ENCODE results near the gene TTC28.

DNA sequence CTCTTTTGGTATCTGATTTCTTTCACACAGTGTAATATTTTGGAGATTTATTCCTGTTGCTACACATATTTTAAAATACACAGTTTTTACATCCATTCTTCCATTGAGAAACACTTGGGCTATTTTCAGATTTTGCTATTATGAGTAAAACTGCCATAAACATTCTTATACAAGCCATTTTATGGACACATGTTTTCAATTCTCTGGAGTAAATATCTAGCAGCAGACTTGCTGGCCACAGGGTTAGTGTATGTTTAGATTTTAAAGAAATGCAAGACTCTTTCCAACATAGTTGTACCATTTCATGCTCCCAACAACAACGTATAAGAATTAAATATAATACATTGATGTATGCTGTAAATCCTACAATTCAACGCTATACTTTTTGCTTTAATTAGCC lies 399.8 kb downstream of the TTC28 start:
- TF ChIP-seq, protein P1, sequence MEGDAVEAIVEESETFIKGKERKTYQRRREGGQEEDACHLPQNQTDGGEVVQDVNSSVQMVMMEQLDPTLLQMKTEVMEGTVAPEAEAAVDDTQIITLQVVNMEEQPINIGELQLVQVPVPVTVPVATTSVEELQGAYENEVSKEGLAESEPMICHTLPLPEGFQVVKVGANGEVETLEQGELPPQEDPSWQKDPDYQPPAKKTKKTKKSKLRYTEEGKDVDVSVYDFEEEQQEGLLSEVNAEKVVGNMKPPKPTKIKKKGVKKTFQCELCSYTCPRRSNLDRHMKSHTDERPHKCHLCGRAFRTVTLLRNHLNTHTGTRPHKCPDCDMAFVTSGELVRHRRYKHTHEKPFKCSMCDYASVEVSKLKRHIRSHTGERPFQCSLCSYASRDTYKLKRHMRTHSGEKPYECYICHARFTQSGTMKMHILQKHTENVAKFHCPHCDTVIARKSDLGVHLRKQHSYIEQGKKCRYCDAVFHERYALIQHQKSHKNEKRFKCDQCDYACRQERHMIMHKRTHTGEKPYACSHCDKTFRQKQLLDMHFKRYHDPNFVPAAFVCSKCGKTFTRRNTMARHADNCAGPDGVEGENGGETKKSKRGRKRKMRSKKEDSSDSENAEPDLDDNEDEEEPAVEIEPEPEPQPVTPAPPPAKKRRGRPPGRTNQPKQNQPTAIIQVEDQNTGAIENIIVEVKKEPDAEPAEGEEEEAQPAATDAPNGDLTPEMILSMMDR (IDR thresholded peaks at IDR 0.05): no peak
- TF ChIP-seq POLR2A (IDR thresholded peaks at IDR 0.05) (no peak), POLR2AphosphoS5 (IDR thresholded peaks at IDR 0.05) (no peak)

All from gastroesophageal sphincter (tissue), 3 donors.